Spinal cord (tissue), 10 donors: ENCODE data around the gene PRICKLE4. TPM values are rescaled to one million over a fixed set of nuclear protein-coding genes. Genes with fewer than 3 reads are reported as not detected.

Experiments used
- DNase-seq, 6 donors: peaks; one replicate each; pipeline versions ENCODE4 v3.0.0 to v3.0.0-alpha.2; 2013 to 2015; ENCODE audit warnings: low spot score in 6 of 6, low read depth in 4 of 6
- H3K27ac ChIP-seq: one replicate; pipeline ENCODE4 v1.5.1; 2013; ENCODE audit warnings: low read depth, low read length, control low read depth
- H3K27me3 ChIP-seq: one replicate; pipeline ENCODE4 v1.6.1; 2013; ENCODE audit warnings: low read length; ENCODE audit not compliant: control insufficient read depth, insufficient read depth
- H3K36me3 ChIP-seq: one replicate; pipeline ENCODE4 v1.6.1; 2013; ENCODE audit warnings: low read length; ENCODE audit not compliant: control insufficient read depth, insufficient read depth
- H3K4me1 ChIP-seq: one replicate; pipeline ENCODE4 v1.6.1; 2013; ENCODE audit warnings: low read length; ENCODE audit not compliant: control insufficient read depth, insufficient read depth
- H3K4me3 ChIP-seq: one replicate; pipeline ENCODE4 v1.5.1; 2013; ENCODE audit warnings: low read depth, low read length, control low read depth
- H3K9me3 ChIP-seq: one replicate; pipeline ENCODE4 v1.6.1; 2013; ENCODE audit warnings: low read length; ENCODE audit not compliant: control insufficient read depth, insufficient read depth
- WGBS: methylation state at CpG from one replicate; pipeline ENCODE4 v1.1.5; 2013; ENCODE audit warnings: missing lambda C conversion rate; ENCODE audit not compliant: insufficient coverage; 5-methylcytosine and 5-hydroxymethylcytosine counted together
- polyA plus RNA-seq, 2 donors: library from polyadenylated mRNA; unstranded; fragments of 120-200 nt; gene quantifications; one replicate each; pipeline ENCODE4 v1.2.1, GENCODE V29; 2013; ENCODE audit not compliant: insufficient read length in 2 of 2
- total RNA-seq, 2 donors: library from RNA; depleted of rRNA in 1 of 2; stranded (reverse); fragments of 120-200 nt in 1 of 2; fragments of >200 nt in 1 of 2; gene quantifications; one replicate each; pipeline versions ENCODE4 v1.2.3 to v1.2.4, GENCODE V29; 2013 to 2014
- donor health status: healthy.

PRICKLE4 gene
- total and polyA plus RNA-seq, 4 donors = 1.6 to 8.8 (median 2.2) TPM

GRCh38 chr6:41769376-41769775 is 11.2 kb upstream of the PRICKLE4 start:
- Histone ChIP-seq H3K27ac (no peak overlapping the region), H3K9me3 (no peaks in the 10 kb centered on the region), H3K27me3 (no peaks in the 10 kb centered on the region), H3K4me1 (peaks cover 3% of the 10 kb centered on the region), H3K36me3 (peaks cover 60% of the 10 kb centered on the region), H3K4me3 (no peak overlapping the region)
- WGBS = 95% methylated on average over 5 of the region's 8 CpGs
- DNase-seq = no peak

DNA sequence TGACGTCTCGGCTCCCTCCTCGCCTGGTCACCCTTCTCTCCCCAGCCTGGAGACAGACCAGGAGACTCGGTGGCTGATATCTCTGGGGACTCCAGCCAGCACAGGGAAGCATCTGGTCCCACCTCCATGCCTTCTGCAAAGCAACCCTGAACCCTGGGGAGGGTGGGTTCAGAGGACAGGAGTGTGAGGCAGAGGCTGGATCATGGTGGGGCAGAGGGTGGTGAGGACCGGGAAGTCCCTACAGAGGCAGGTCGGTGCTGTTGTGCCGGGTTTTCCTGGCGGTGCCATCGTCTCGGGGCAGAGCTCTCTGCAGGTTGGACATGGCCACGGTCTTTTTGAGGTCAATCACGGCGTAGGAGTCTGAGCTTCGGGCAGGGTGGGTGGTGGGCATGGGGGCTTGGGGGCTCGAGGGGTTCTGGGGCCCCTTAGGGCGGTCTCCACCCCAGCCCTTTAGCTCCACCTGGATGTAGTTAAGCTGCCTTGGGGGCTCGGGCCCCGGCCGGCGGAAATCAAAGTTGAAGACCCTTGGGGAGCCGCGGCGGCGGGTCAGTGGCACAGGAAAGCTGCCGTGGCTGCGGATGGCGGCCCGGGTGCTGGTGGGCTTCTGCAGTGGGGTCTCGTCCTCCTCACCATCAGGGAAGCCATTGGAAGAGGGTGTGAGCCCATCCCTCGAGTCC is 10.1 kb upstream of the PRICKLE4 start:
- Histone ChIP-seq H3K9me3 (no peaks in the 10 kb centered on the region), H3K4me1 (peaks cover 3% of the 10 kb centered on the region), H3K27ac (no peak overlapping the region), H3K27me3 (no peaks in the 10 kb centered on the region), H3K36me3 (peaks cover 71% of the 10 kb centered on the region), H3K4me3 (no peak overlapping the region)
- no peak for DNase-seq
- 95% methylated on average over 21 of the region's 30 CpGs for WGBS

DNA sequence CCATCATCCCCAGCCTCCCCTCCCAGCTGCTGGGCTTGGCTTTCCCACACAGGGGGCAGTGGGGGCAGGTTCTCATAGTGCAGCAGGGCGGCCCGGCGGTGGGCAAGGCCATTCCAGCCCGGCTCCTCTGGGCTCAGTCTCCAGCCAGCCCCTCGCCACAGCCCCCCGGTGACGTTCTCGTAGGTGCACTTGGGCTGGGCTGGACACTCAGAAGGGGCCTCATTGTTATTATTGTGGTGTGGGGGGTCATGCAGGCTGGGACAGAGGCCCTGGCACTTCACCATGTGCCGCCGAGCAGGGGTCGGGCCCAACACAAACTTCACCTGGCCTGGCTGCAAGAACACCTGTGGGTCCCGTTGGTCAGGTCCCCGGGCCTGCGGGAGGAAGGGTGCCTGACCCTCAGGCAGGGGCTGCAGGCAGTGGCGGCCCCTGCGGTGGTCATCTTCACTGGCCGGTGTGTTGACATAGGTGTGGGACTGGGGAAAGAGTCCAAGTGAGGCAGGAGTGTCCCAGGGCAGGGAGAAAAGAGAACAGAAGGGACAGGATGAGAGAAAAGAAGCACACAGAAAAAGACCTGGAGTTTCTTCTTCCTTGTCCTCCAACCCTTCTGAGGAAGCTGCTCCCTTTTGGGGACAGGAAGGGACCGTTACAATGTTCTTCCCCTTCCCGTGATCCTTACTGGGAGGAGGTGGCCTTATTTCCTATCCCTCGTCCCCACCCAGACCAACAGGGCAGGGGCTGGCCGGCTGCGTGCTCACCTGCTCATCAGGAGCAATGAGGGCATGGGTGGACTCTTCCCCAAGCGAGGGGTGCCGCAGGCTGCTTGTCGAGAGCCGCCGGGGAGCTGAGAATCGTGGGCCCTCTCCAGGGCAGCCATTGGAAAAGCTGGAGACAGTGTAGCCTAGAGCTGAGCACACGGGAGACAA is 9.3 kb upstream of the PRICKLE4 start:
- DNase-seq = no peak
- H3K4me3 ChIP-seq = no peak overlapping the region
- H3K36me3 ChIP-seq = peaks cover 78% of the 10 kb centered on the region
- no peaks in the 10 kb centered on the region for H3K27me3 ChIP-seq
- no peaks in the 10 kb centered on the region for H3K9me3 ChIP-seq
- H3K4me1 ChIP-seq = peaks cover 3% of the 10 kb centered on the region
- no peak overlapping the region for H3K27ac ChIP-seq
- WGBS = 95% methylated on average over 25 of the region's 29 CpGs

- Histone ChIP-seq H3K4me3 (no peak overlapping the region), H3K36me3 (peaks cover 73% of the 10 kb centered on the region), H3K4me1 (peaks cover 8% of the 10 kb centered on the region), H3K9me3 (no peaks in the 10 kb centered on the region), H3K27ac (no peak overlapping the region), H3K27me3 (no peaks in the 10 kb centered on the region)
- DNase-seq = no peak
- 97% methylated on average over 3 of the region's 3 CpGs for WGBS
Observed at GRCh38 chr6:41774841-41775240, 5.7 kb upstream of the PRICKLE4 start.

GRCh38 chr6:41775293-41775882 is 5.2 kb upstream of the PRICKLE4 start:
- H3K27ac ChIP-seq = no peak overlapping the region
- 96% methylated on average over 3 of the region's 13 CpGs for WGBS
- no peaks in the 10 kb centered on the region for H3K27me3 ChIP-seq
- no peak overlapping the region for H3K4me3 ChIP-seq
- no peak for DNase-seq
- peaks cover 67% of the 10 kb centered on the region for H3K36me3 ChIP-seq
- no peaks in the 10 kb centered on the region for H3K9me3 ChIP-seq
- peaks cover 8% of the 10 kb centered on the region for H3K4me1 ChIP-seq

DNA sequence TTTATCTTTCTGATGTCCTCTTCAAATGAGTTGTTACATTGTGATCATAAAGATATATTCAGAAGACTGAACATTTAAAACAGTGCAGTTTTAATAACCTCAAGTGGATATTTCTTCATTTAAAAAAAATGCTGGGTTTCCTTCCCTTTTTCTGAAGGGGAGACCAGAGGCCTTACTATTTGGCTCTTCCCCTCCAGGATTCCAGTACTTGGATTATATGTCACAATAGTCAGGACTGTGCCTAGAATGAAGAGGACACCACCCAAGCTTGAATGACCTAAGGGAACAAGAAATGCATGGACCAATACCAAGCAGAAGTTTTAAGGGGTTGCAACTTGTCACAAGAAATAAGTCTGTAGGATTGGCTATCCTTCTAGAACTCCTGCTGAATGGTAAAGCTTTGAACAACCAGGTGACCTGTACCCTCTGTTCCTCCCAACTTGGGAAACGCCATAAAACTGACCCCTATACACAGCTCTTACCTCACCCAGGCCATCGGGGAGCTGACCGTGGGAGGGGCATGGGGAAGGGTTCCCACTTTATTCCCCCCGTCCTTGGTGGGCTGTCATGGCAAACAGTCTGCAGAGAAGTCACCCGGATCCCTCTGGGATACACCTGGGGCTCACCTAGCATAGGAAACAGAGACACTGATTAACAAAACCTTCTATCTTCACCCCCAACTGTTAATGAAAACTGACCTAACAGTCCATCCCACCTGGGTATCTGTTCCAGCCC is 2.9 kb upstream of the PRICKLE4 start:
- Histone ChIP-seq H3K4me3 (no peak overlapping the region), H3K27me3 (no peaks in the 10 kb centered on the region), H3K4me1 (peaks cover 19% of the 10 kb centered on the region), H3K27ac (no peak overlapping the region), H3K36me3 (peaks cover 44% of the 10 kb centered on the region), H3K9me3 (no peaks in the 10 kb centered on the region)
- DNase-seq = no peak
- WGBS = 82% methylated on average over 4 of the region's 5 CpGs

DNA sequence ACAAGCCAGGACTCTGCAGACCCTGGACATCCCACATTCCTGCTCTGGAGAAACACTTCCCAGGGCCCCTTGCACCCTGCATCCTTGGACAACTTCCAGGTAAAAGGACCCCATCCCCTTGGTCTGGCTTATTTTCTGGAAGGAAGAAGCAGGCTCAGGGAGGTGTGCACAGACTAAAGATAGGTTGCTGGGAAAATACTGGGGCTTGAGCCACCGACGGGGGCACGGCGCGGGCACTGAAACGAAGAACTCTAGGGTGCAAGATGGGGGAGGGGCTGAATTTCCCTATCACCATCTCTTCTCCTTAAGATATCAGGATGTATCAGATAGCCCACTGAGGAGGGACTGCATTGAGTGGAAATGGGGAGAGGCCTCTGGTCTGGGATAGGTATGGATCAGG is 1.7 kb upstream of the PRICKLE4 start:
- no peak for DNase-seq
- H3K27me3 ChIP-seq = no peaks in the 10 kb centered on the region
- peaks cover 19% of the 10 kb centered on the region for H3K4me1 ChIP-seq
- no peak overlapping the region for H3K27ac ChIP-seq
- WGBS = no CpG with 5 or more reads among the region's 6 CpGs
- peaks cover 34% of the 10 kb centered on the region for H3K36me3 ChIP-seq
- H3K4me3 ChIP-seq = peak overlapping the region; percentile 55
- H3K9me3 ChIP-seq = no peaks in the 10 kb centered on the region

GRCh38 chr6:41779336-41779735 is 1.2 kb upstream of the PRICKLE4 start:
- no peak for DNase-seq
- peak overlapping the region; percentile 55 for H3K4me3 ChIP-seq
- no peaks in the 10 kb centered on the region for H3K9me3 ChIP-seq
- no peak overlapping the region for H3K27ac ChIP-seq
- no peaks in the 10 kb centered on the region for H3K27me3 ChIP-seq
- H3K4me1 ChIP-seq = peaks cover 19% of the 10 kb centered on the region
- H3K36me3 ChIP-seq = peaks cover 30% of the 10 kb centered on the region
- under 1% methylated on average over 11 of the region's 16 CpGs for WGBS

GRCh38 chr6:41779788-41780550 is 613 bp upstream of the PRICKLE4 start, which contains the start of gene FRS3:
FRS3 (minus strand) TSS chr6:41779900; CDS start chr6:41776987, 2,913 bp downstream.
- Histone ChIP-seq H3K27me3 (no peaks in the 10 kb centered on the region), H3K4me1 (peaks cover 22% of the 10 kb centered on the region), H3K36me3 (peaks cover 29% of the 10 kb centered on the region), H3K9me3 (no peaks in the 10 kb centered on the region), H3K27ac (peak within 1 kb of the TSS; percentile 89), H3K4me3 (peak within 1 kb of the TSS; percentile 73)
- WGBS = under 1% methylated on average over 72 of the region's 73 CpGs
- peak; percentile 89 to 99 (median 96) for DNase-seq
